Stimulated activated naive CD8-positive, alpha-beta T cell treated with anti-CD3 and anti-CD28 coated beads, Interleukin-15, Interleukin-2, amounts not matched to agents 100 ng/mL and 50 ng/mL, for 24 hours (primary cell): Measurements from ENCODE around the gene FNDC3B.

Source experiments
- H3K27ac Mint-ChIP-seq: one replicate; pipeline ENCODE4 v1.8.0; 2021; ENCODE audit warnings: mild to moderate bottlenecking, mixed read lengths
- H3K27me3 Mint-ChIP-seq: one replicate; pipeline ENCODE4 v1.8.0; 2021; ENCODE audit warnings: mixed read lengths
- H3K36me3 Mint-ChIP-seq: one replicate; pipeline ENCODE4 v1.8.0; 2021; ENCODE audit warnings: low read depth, mixed read lengths
- H3K4me1 Mint-ChIP-seq: one replicate; pipeline ENCODE4 v1.8.0; 2021; ENCODE audit warnings: low read depth, mixed read lengths
- H3K4me3 Mint-ChIP-seq: one replicate; pipeline ENCODE4 v1.8.0; 2021; ENCODE audit warnings: mild to moderate bottlenecking, mixed read lengths
- H3K9me3 Mint-ChIP-seq: one replicate; pipeline ENCODE4 v1.8.0; 2021; ENCODE audit warnings: mixed read lengths

Gene FNDC3B

GRCh38 chr3:172128858-172129257, 89.5 kb downstream of the FNDC3B start:
- Mint-ChIP-seq H3K9me3 (no peaks in the 10 kb centered on the region), H3K27me3 (no peaks in the 10 kb centered on the region), H3K27ac (no peak overlapping the region), H3K36me3 (peaks cover 26% of the 10 kb centered on the region), H3K4me3 (no peak overlapping the region), H3K4me1 (peaks cover 63% of the 10 kb centered on the region)

- H3K4me1 Mint-ChIP-seq = peaks cover 68% of the 10 kb centered on the region
- H3K27ac Mint-ChIP-seq = peak overlapping the region; percentile 28
- H3K36me3 Mint-ChIP-seq = peaks cover 20% of the 10 kb centered on the region
- H3K27me3 Mint-ChIP-seq = no peaks in the 10 kb centered on the region
- H3K4me3 Mint-ChIP-seq = no peak overlapping the region
- no peaks in the 10 kb centered on the region for H3K9me3 Mint-ChIP-seq
These were observed 90.1 kb downstream of the FNDC3B start for GRCh38 chr3:172129498-172129849.

- peak overlapping the region; percentile 47 for H3K4me3 Mint-ChIP-seq
These were observed 90.7 kb downstream of the FNDC3B start for GRCh38 chr3:172129850-172130716.

GRCh38 chr3:172130717-172131050, 91.3 kb downstream of the FNDC3B start:
- Mint-ChIP-seq H3K27me3 (no peaks in the 10 kb centered on the region), H3K4me1 (peaks cover 72% of the 10 kb centered on the region), H3K9me3 (no peaks in the 10 kb centered on the region), H3K27ac (peak overlapping the region; percentile 78), H3K4me3 (peak overlapping the region; percentile 47), H3K36me3 (peaks cover 11% of the 10 kb centered on the region)

More at GRCh38 chr3:172129850-172130716, 90.7 kb downstream of the FNDC3B start:
- H3K27me3 Mint-ChIP-seq = no peaks in the 10 kb centered on the region
- H3K36me3 Mint-ChIP-seq = peaks cover 14% of the 10 kb centered on the region
- H3K9me3 Mint-ChIP-seq = no peaks in the 10 kb centered on the region
- peaks cover 68% of the 10 kb centered on the region for H3K4me1 Mint-ChIP-seq
- H3K27ac Mint-ChIP-seq = peak overlapping the region; percentile 78

GRCh38 chr3:172131746-172132145, 92.4 kb downstream of the FNDC3B start:
- H3K36me3 Mint-ChIP-seq = peaks cover 10% of the 10 kb centered on the region
- H3K27ac Mint-ChIP-seq = peak overlapping the region; percentile 60
- H3K9me3 Mint-ChIP-seq = no peaks in the 10 kb centered on the region
- H3K4me3 Mint-ChIP-seq = peak overlapping the region; percentile 0
- H3K27me3 Mint-ChIP-seq = no peaks in the 10 kb centered on the region
- peaks cover 71% of the 10 kb centered on the region for H3K4me1 Mint-ChIP-seq

- Mint-ChIP-seq H3K27ac (peak overlapping the region; percentile 60), H3K4me1 (peaks cover 71% of the 10 kb centered on the region), H3K27me3 (no peaks in the 10 kb centered on the region)
These were observed 92.8 kb downstream of the FNDC3B start for GRCh38 chr3:172132159-172132586.

GRCh38 chr3:172132721-172133311, 93.4 kb downstream of the FNDC3B start:
- H3K36me3 Mint-ChIP-seq = peaks cover 15% of the 10 kb centered on the region
- no peak overlapping the region for H3K4me3 Mint-ChIP-seq
- H3K9me3 Mint-ChIP-seq = no peaks in the 10 kb centered on the region
- H3K27me3 Mint-ChIP-seq = no peaks in the 10 kb centered on the region
- H3K27ac Mint-ChIP-seq = no peak overlapping the region
- peaks cover 76% of the 10 kb centered on the region for H3K4me1 Mint-ChIP-seq

More at GRCh38 chr3:172132159-172132586, 92.8 kb downstream of the FNDC3B start:
- Mint-ChIP-seq H3K36me3 (peaks cover 15% of the 10 kb centered on the region), H3K9me3 (no peaks in the 10 kb centered on the region), H3K4me3 (peak overlapping the region; percentile 0)

GRCh38 chr3:172133838-172134237, 94.5 kb downstream of the FNDC3B start:
- H3K4me1 Mint-ChIP-seq = peaks cover 81% of the 10 kb centered on the region
- H3K27ac Mint-ChIP-seq = no peak overlapping the region
- H3K9me3 Mint-ChIP-seq = no peaks in the 10 kb centered on the region
- H3K27me3 Mint-ChIP-seq = no peaks in the 10 kb centered on the region
- peaks cover 15% of the 10 kb centered on the region for H3K36me3 Mint-ChIP-seq
- H3K4me3 Mint-ChIP-seq = no peak overlapping the region

- no peak overlapping the region for H3K27ac Mint-ChIP-seq
- no peak overlapping the region for H3K4me3 Mint-ChIP-seq
- H3K4me1 Mint-ChIP-seq = peaks cover 81% of the 10 kb centered on the region
These were observed 95.0 kb downstream of the FNDC3B start for GRCh38 chr3:172134352-172134751.

GRCh38 chr3:172135185-172135584, 95.8 kb downstream of the FNDC3B start:
- no peaks in the 10 kb centered on the region for H3K27me3 Mint-ChIP-seq
- H3K9me3 Mint-ChIP-seq = no peaks in the 10 kb centered on the region
- no peak overlapping the region for H3K4me3 Mint-ChIP-seq
- H3K27ac Mint-ChIP-seq = no peak overlapping the region
- peaks cover 81% of the 10 kb centered on the region for H3K4me1 Mint-ChIP-seq
- H3K36me3 Mint-ChIP-seq = peaks cover 17% of the 10 kb centered on the region

More at GRCh38 chr3:172134352-172134751, 95.0 kb downstream of the FNDC3B start:
- no peaks in the 10 kb centered on the region for H3K9me3 Mint-ChIP-seq
- peaks cover 15% of the 10 kb centered on the region for H3K36me3 Mint-ChIP-seq
- no peaks in the 10 kb centered on the region for H3K27me3 Mint-ChIP-seq

GRCh38 chr3:172135820-172136219, 96.4 kb downstream of the FNDC3B start:
- no peak overlapping the region for H3K4me3 Mint-ChIP-seq
- peak overlapping the region; percentile 50 for H3K27ac Mint-ChIP-seq
- peaks cover 16% of the 10 kb centered on the region for H3K36me3 Mint-ChIP-seq
- H3K9me3 Mint-ChIP-seq = no peaks in the 10 kb centered on the region
- peaks cover 82% of the 10 kb centered on the region for H3K4me1 Mint-ChIP-seq
- H3K27me3 Mint-ChIP-seq = no peaks in the 10 kb centered on the region

GRCh38 chr3:172136330-172136729, 97.0 kb downstream of the FNDC3B start:
- Mint-ChIP-seq H3K27ac (peak overlapping the region; percentile 50), H3K4me1 (peaks cover 86% of the 10 kb centered on the region), H3K27me3 (no peaks in the 10 kb centered on the region), H3K4me3 (no peak overlapping the region), H3K36me3 (peaks cover 16% of the 10 kb centered on the region), H3K9me3 (no peaks in the 10 kb centered on the region)

- Mint-ChIP-seq H3K27me3 (no peaks in the 10 kb centered on the region), H3K4me3 (peak overlapping the region; percentile 30), H3K4me1 (peaks cover 88% of the 10 kb centered on the region), H3K27ac (peak overlapping the region; percentile 67), H3K36me3 (peaks cover 16% of the 10 kb centered on the region), H3K9me3 (no peaks in the 10 kb centered on the region)
These were observed 98.2 kb downstream of the FNDC3B start for GRCh38 chr3:172137287-172138192.

GRCh38 chr3:172138193-172138537, 98.8 kb downstream of the FNDC3B start:
- no peaks in the 10 kb centered on the region for H3K27me3 Mint-ChIP-seq
- peaks cover 92% of the 10 kb centered on the region for H3K4me1 Mint-ChIP-seq
- peak overlapping the region; percentile 30 for H3K4me3 Mint-ChIP-seq
- H3K9me3 Mint-ChIP-seq = no peaks in the 10 kb centered on the region
- H3K27ac Mint-ChIP-seq = peak overlapping the region; percentile 67
- peaks cover 16% of the 10 kb centered on the region for H3K36me3 Mint-ChIP-seq
